Tibial nerve (tissue), 4 donors: ENCODE results near the gene A4GNT.

ENCODE experiments used
- CTCF ChIP-seq, 5 experiments: fragments of 200-600 bp in 3 of 5; fragments of 450-650 bp in 2 of 5; sonication (generic) in 3 of 5; IDR thresholded peaks; one replicate each; pipeline ENCODE4 v1.5.1; 2016 to 2019; ENCODE audit warnings: antibody characterized with exemption in 5 of 5, mild to moderate bottlenecking in 3 of 5, moderate library complexity in 2 of 5
- EP300 ChIP-seq, 2 donors: sonication (generic); formaldehyde crosslinking; IDR thresholded peaks; one replicate each; pipeline ENCODE4 v1.6.1; 2017; ENCODE audit warnings: antibody characterized with exemption in 2 of 2, mild to moderate bottlenecking in 1 of 2

DNA sequence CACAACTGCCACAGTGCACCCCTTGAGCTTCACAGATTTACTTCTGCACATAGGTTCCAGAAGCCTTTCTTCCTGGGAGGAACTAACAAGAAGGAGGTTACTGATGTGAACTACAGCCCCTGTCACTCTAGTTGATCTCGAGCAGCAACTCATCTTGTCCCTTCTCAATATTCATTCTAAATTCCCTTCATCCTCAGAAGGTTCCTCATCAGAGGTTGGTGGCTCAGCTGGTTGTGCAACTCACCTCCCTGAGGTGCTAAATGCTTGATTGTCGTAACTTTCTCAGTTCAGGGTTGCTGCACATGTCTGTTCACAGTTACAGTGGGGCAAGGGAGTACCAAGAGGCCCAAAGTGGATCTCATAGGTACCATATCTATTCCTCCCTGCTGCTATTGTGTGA lies 5.7 kb upstream of the A4GNT start:
- TF ChIP-seq EP300 (IDR thresholded peaks at IDR 0.05) (no peak), CTCF (IDR thresholded peaks at IDR 0.05) (no peak)
